Bronchial epithelial cell (primary cell): ENCODE results near the gene CD48. TPM values are rescaled to one million over a fixed set of nuclear protein-coding genes. Genes with fewer than 3 reads are reported as not detected.
"Not testable (repeated sequence)": the region's sequence is repeated elsewhere in the genome, so short reads cannot be mapped to it uniquely, and the experiment has no call there.

ENCODE experiments used
- DNase-seq: peaks from one replicate; pipeline ENCODE4 v3.0.0-alpha.2; 2010; ENCODE audit warnings: low read depth
- FAIRE-seq: peaks from 2 replicates; lab custom pipeline; 2011; peaks lifted over from hg19 to GRCh38; lab: Jason Lieb, UNC
- H3K27me3 ChIP-seq: 2 replicates; pipeline ENCODE4 v1.5.1; 2011; ENCODE audit warnings: low read length; ENCODE audit not compliant: control insufficient read depth, insufficient read depth
- H3K36me3 ChIP-seq: 2 replicates; pipeline ENCODE4 v1.5.1; 2011; ENCODE audit warnings: low read length; ENCODE audit not compliant: control insufficient read depth, insufficient read depth
- H3K4me3 ChIP-seq: 2 replicates; pipeline ENCODE4 v1.5.1; 2011; ENCODE audit warnings: mild to moderate bottlenecking, low read depth, low read length, control low read depth
- total RNA-seq: library from RNA; depleted of rRNA; stranded (reverse); fragments of >200 nt; gene quantifications from 2 replicates; pipeline ENCODE4 v1.2.1, GENCODE V29; 2014
- TF ChIP-seq, protein P1 (sequence below): IDR thresholded peaks from 2 replicates; pipeline ENCODE4 v1.5.1; 2011; ENCODE audit warnings: mild to moderate bottlenecking, moderate library complexity, low read length, control low read depth, inconsistent platforms; ENCODE audit not compliant: insufficient read depth, severe bottlenecking

Gene CD48
- total RNA-seq, 1 donor from 2014 or later, result not detected

DNA sequence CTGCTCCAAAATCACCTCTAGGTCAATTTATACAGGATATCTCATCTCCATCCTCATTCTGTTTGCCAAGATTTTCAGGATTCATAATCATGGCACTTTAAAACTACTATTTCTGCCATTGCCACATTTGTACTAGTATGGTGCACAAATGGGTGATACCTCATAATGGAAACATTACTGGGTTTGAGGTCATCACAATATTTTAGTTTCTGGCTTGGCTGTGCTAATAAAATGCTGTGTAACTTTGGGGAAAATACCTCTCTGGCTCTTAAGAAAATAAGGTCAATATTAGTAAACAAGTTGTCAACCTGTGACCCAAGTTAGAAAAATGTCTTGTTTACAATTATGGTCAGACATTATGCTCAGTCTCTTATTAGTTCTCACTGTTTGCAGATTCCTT, 22.7 kb upstream of the CD48 start:
- Histone ChIP-seq H3K27me3 (no peaks in the 10 kb centered on the region), H3K36me3 (no peaks in the 10 kb centered on the region), H3K4me3 (no peak overlapping the region)
- DNase-seq (no peak), FAIRE-seq (no peak)
- TF ChIP-seq, protein P1, sequence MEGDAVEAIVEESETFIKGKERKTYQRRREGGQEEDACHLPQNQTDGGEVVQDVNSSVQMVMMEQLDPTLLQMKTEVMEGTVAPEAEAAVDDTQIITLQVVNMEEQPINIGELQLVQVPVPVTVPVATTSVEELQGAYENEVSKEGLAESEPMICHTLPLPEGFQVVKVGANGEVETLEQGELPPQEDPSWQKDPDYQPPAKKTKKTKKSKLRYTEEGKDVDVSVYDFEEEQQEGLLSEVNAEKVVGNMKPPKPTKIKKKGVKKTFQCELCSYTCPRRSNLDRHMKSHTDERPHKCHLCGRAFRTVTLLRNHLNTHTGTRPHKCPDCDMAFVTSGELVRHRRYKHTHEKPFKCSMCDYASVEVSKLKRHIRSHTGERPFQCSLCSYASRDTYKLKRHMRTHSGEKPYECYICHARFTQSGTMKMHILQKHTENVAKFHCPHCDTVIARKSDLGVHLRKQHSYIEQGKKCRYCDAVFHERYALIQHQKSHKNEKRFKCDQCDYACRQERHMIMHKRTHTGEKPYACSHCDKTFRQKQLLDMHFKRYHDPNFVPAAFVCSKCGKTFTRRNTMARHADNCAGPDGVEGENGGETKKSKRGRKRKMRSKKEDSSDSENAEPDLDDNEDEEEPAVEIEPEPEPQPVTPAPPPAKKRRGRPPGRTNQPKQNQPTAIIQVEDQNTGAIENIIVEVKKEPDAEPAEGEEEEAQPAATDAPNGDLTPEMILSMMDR, result no peak

DNA sequence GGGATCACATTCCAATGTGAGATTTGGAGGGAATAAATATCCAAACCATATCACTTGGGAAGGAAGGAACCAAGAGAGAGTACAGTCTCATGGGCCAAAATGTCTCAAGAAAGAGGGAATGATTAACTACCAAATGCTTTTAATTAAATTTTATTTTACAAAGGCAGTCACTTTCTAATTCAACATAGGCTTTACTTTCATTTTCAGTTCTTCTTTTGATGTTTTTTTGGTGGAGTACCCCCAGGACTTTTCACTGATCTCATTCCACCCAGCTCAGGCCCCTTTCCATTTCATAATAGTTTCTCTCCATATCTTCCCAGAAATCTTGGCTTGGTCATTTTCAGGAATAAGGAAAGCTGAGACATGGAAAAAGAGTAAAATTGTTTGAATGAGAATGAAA, 22.3 kb upstream of the CD48 start:
- no peak for FAIRE-seq
- TF ChIP-seq, protein P1, result no peak

DNA sequence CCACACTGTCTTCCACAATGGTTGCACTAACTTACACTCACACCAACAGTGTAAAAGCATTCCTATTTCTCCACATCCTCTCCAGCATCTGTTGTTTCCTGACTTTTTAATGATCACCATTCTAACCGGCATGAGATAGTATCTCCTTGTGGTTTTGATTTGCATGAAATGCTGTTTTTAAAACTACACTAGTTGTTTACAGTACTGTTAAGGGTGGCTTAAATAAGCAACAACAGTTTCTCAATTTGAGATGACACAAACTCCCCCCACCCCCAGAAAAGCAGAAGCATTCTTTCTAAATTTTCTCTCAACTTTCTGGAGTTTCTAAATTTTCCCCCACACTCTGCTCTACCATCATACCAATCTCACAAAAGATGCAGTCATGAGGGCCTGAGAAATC, 20.4 kb upstream of the CD48 start:
- H3K4me3 ChIP-seq, result no peak overlapping the region
- no peak for FAIRE-seq
- DNase-seq, result no peak
- H3K27me3 ChIP-seq, result no peaks in the 10 kb centered on the region
- H3K36me3 ChIP-seq, result no peaks in the 10 kb centered on the region
- TF ChIP-seq, protein P1, result no peak

More for the DNA sequence above, 22.3 kb upstream of the CD48 start:
- DNase-seq, result no peak
- Histone ChIP-seq H3K4me3 (no peak overlapping the region), H3K36me3 (no peaks in the 10 kb centered on the region), H3K27me3 (no peaks in the 10 kb centered on the region)

DNA sequence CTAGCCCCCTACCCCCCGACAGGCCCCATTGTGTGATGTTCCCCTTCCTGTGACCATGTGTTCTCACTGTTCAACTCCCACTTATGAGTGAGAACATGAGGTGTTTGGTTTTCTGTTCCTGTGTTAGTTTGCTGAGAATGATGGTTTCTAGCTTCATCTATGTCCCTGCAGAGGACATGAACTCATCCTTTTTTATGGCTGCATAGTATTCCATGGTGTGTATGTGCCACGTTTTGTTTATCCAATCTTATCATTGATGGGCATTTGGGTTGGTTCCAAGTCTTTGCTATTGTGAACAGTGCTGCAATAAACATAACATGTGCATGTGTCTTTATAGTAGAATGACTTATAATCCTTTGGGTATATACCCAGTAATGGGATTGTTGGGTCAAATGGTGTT, 19.9 kb upstream of the CD48 start:
- H3K4me3 ChIP-seq, H3K27me3 ChIP-seq, H3K36me3 ChIP-seq, FAIRE-seq, DNase-seq: not testable (repeated sequence)

DNA sequence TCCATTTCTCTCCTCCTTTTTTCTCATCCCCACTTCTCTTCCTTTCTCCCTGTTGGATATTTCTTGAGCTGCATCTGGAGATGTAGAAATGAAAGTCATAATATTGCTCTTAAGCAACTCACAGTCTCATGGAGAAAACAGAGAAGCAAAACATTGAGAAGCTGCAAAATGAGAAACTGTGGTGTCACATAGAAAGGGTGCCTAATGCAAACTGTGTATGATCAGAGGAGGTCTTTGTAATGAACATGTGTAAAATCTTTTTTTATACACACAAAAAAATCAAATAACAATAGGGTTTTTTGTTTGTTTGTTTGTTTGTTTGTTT, 15.7 kb upstream of the CD48 start:
- TF ChIP-seq, protein P1, result no peak
- H3K36me3 ChIP-seq, result no peaks in the 10 kb centered on the region
- no peak overlapping the region for H3K4me3 ChIP-seq
- DNase-seq (no peak), FAIRE-seq (no peak)
- H3K27me3 ChIP-seq, result no peaks in the 10 kb centered on the region

DNA sequence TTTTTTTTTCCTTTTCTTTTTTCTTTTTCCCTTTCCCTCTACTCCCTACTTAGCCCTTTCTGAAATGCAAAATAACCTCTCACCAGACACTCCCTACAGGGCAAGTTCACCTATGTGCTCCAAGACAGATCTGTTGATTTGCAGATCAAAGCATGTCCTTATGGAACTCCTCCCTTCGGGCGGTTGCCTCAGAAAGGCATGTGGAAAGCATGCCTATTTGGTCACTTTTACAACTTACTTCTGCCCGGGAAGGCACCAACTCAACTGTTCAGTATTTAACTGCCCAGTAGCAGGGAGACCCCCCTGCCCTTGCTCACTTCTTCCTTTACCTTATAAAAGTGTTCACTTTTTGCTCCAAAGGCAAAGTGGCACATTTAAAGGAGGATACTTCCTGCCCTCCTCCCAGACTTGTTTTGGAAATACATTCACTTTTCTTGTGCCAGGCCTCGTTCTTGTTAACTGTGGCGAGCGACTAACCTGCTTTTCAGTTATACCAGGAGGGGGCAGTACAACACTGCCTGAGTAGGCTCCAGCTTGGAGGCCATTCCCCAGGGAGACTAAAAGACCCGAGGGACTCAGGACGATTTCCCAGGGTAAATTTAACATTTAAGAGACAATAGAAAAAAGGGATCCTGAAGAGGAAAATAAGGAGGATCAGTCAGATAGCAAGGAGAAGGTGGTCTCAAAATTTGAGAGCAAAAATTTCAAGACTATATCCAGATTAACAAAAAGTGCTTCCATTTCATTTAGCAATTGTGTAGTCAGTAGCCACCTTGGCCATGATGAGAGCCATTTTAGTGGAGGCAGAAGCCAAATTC, 15.1 kb upstream of the CD48 start:
- FAIRE-seq (peak; percentile 36), DNase-seq (peak; percentile 80)
- Histone ChIP-seq H3K27me3 (no peaks in the 10 kb centered on the region), H3K4me3 (no peak overlapping the region), H3K36me3 (no peaks in the 10 kb centered on the region)
- TF ChIP-seq, protein P1, result peak; percentile 75
